Fibroblast of the conjunctiva (primary cell): ENCODE data around the gene N4BP2.
"Not testable (repeated sequence)": the region's sequence is repeated elsewhere in the genome, so short reads cannot be mapped to it uniquely, and the experiment has no call there.

Experiments used
- DNase-seq: peaks from one replicate; pipeline ENCODE4 v3.0.0-alpha.2; 2010; ENCODE audit warnings: low read depth

Gene N4BP2

DNA sequence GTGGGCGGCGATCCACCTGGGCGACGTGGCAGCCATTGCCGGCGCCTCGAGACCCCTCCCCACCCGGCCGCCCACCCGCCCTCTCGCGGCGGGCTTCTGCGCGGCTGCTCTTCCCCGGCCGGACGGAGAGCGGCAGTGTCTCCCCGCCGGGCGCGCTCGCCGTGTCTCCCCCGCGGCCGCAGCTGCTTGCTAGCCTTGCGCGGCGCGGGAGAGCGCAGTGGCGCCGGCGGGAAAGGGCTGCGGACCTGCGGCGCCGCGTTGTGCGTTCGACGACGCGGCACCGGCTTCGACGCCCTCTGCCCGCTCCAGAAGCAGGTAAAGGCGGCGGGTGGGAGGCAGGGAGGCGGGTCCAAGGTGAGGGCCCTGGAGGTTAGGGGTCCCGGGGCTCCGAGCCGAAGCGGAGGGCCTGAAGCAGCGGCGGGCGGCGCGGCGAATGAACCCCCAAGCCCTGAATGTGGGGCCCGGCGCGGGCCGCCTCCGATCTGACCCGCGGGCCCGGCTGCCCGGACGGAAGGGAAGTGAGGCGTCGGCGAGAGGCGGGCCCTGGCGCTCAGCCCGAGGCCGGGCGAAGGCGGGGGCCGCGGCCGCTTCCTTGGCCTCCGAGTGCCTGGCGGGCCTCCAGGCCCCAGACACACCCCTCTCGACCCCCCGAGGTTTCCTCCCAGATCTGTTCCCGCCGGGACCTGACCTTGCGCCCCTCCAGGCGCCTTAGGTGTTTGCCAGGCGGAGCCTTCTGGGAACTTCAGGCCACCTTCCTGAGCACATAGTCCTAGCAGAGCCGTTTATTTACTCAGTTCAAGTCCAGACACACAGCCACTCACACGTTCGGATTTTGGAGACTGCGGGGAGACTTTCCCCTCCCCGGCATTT, at the start of gene N4BP2:
TSS of gene N4BP2 (plus strand) at position 135 of the 870 bp plus-strand sequence. CDS start 40,491 bp downstream, outside the sequence.
- DNase-seq: peak; percentile 71

DNA sequence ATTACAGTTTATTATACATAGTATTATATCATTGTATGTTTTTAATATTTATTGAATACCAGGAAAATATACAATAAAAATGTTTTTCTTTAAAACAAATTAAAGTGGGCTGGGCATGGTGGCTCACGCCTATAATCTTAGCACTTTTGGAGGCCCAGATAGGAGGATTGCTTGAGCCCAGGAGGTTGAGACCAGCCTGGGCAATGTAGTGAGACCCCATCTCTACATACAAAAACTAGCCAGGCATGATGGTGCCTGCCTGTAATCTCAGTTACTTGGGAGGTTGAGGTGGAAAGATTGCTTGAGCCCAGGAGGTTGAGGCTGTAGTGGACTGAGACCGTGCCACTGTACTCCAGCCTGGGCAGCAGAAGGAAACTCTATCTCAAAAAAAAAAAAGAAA, 40.6 kb upstream of the N4BP2 start:
- no peak for DNase-seq

DNA sequence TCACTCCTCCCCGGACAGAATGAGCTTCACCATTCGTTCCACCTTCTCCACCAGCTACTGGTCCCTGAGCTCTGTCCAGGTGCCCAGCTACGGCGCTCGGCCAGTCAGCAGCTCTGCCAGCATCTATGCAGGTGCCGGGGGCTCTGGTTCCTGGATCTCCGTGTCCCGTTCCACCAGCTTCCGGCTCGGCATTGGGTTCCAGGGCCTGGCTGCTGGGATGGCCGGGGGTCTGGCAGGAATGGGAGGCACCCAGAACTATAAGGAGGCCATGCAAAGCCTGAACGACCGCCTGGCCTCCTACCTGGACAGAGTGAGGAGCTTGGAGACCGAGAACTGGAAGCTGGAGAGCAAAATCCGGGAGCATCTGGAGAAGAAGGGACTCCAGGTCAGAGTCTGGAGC, 36.4 kb upstream of the N4BP2 start:
- DNase-seq: no peak

DNA sequence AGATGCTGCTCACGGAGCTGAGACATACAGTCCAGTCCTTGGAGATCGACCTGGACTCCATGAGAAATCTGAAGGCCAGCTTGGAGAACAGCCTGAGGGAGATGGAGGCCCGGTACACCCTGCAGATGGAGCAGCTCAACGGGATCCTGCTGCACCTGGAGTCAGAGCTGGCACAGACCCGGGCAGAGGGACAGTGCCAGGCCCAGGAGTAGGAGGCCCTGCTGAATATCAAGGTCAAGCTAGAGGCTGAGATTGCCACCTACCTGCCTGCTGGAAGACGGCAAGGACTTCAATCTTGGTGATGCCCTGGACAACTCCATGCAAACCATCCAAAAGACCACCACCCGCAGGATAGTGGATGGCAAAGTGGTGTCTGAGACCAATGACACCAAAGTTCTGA, 35.5 kb upstream of the N4BP2 start:
- DNase-seq: not testable (repeated sequence)

DNA sequence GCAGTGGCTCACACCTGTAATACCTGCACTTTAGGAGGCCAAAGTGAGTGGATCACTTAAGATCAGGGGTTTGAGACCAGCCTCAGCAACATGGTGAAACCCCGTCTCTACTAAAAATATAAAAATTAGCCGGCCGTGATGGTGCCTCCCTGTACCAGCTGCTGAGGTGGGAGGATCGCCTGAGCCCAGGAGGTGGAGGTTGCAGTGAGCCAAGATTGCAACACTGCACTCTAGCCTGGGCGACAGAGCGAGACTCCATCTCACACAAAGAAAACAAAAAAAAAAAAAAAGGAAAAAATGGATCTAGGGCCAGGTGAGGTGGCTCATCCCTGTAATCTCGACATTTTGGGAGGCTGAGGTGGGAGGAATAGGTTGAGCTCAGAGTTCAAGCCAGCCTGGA, 32.6 kb upstream of the N4BP2 start:
- not testable (repeated sequence) for DNase-seq

DNA sequence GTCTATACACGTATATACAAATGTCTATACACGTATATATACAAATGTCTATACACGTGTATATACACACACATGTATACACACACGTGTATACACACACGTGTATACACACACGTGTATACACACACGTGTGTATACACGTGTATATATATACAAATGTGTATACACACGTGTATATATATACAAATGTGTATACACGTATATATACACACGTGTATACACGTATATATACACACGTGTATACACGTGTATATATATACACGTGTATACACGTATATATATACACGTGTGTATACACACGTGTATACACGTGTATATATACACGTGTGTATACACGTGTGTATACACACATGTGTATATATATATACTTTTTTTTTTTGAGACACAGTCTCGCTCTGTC, 23.9 kb upstream of the N4BP2 start:
- no peak for DNase-seq

DNA sequence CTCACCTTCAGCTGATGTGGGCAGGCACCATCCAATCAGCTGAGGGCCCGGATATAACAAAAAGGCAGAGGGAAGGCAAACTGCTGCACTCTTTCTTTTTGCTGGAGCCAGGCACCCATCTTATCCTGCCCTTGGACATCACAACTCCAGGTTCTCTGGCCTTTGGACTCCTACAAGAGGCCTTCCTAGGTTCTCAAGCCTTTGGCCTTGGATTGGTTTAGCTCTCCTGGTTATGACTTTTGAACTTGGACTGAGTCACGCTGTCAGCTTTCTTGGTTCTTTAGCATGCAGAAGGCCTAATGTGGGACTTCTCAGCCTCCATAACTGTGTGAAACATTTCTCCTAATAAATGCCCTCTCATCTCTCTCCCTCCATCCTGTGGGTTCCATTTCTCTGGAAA, 23.0 kb upstream of the N4BP2 start:
- no peak for DNase-seq

DNA sequence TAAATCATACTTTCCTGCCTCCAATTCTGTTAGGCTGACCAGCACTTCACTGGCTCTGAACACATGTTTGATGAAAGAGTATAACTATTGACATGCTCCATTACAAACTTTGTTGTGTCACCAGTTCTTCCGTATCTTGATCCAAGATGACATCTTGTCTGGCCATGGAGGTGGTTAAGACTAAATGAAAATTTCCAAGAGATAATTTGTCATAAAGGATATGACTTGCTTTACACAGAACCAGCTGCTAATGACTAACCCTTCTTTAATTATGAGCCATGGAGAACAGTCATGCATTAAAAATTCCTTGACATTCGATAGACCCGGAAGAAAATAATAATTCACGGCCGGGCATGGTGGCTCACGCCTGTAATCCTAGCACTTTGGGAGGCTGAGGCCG, 17.7 kb upstream of the N4BP2 start:
- no peak for DNase-seq

DNA sequence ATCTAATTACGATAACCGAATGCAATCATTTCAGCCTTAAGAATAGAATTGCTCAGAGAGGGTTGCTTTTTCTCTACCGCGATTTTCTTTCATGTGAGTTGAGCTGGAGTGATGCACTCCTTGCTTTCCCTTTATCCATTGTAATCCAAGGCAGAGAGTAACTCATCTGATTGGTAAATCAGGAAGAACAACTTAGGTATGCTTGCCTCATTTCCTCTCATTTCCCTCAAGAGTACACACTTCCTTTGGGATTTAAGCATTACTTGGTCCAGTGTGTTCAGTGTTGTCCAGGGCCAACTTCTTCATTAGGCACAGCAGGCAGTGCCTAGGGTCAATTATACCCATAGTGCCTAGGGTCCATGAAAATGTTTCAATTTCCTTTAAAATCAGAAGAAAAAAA, 15.7 kb upstream of the N4BP2 start:
- no peak for DNase-seq

DNA sequence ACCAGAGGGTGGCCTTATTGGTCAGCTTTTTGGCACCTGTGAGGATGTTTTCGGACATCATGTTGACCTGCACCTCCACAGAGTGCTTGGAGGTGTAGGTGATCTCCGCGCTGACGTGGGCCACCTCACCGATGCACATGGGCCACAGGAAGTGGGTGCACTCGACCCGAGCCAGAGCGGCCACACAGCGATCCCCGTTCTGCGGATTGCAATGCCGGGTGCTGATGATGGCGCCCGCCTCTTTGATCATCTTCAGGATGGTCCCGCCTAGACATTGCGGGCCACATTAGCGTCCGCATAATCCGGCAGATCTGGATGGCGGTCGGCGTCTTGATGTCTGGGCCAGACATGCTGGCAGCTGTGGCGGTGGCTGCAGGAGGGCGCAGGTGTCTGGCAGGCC, 12.9 kb upstream of the N4BP2 start:
- no peak for DNase-seq

DNA sequence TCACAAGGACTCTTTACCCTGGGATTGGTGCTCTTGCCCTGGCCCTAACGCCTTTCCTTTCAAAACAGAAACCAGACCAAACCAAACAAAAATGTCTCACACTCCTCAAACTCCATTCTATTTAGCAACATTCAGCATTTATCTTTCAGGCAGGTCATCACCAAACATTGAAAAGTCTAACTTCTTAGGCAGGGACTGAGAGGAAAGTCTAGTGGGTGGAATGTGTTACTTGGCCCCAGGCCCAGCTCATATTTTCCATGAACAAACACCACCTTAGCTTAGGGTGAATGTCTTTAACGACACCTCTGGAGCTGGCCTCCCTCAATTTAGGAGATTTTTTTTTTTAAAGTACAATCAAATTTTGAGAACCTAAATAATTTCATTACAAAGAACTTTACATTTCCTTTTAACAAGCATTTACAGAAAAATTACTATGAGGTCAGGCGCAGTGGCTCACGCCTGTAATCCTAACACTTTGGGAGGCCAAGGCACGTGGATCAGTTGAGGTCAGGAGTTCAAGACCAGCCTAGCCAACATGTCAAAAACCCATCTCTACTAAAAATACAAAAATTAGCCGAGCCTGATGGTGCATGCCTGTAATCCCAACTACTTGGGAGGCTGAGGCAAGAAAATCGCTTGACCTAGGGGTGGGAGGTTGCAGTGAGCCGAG, 10.2 kb upstream of the N4BP2 start:
- peak; percentile 23 for DNase-seq

DNA sequence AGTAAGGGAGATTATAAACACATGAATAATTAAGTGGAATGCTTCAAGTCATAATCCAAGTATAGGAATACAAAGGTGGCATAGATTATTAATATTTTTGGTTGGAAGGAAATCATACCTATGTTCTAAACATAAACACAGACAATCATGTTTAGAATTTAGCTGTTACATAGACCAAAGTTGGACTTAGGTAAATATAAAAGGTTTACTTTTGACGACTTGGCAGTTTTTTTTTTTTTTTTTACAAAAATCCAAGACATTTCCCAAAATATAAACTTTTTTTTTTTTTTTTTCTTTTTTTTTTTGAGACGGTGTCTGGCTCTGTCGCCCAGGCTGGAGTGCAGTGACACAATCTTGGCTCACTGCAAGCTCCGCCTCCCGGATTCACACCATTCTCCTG, 3.5 kb upstream of the N4BP2 start:
- DNase-seq: no peak

DNA sequence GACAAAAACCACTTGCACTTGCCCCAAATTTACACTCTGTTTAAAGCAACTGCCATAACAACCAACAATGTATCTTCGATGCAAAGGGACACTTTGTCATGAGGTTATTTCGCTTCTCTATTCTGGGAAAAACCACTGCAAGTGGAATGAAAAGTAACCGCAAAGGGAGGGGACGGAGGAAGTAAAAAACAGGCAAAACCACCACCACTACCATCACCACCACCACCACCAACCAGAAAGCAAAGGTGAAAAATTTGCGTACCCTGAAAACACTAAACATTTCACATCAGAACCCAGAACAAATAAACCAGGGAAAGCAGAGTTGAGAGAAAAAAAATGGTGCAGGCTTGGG, 1.2 kb upstream of the N4BP2 start:
- DNase-seq: no peak

DNA sequence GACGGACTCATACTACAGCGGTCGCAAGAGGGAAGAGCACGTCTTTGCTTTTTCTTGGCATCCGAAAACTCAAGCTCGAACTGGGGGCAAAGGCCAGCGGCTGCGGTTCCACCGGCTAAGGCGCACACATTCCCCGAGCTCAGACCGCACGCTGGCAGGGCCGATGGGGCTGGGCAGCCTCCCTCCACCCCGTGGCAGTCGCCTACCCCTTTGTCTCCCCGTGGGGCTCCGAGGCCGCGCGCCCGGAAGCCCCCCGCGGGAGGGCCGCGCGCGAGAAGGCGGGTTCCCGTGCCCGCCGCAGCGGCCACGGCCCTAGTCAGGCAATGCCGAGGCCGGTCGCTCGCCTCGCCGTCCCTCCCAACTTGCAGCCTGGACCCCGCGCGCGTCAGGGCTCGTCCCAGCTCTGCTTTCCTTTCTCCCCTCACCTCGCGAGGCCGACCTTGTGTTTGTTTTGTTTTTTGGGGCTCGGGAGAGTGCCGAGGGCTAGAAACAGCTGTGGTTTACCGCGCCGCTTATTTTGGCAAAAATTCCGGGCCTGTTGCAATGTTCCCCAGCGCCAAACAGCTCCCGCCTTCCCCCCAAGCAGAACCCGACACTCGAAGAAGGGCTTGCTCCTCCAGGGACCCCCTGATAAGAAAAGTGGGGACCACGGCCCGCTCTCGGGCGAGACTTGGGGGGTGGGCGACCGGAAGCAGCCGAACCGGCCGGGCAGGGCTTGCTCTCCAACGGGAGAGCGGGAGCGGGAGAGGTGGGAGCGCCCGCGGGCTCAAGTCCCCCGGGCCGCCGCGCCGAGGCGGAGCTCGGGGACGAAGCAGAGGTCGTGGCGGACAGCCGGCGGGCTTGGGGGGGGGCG, 561 bp upstream of the N4BP2 start:
- peak; percentile 82 for DNase-seq

DNA sequence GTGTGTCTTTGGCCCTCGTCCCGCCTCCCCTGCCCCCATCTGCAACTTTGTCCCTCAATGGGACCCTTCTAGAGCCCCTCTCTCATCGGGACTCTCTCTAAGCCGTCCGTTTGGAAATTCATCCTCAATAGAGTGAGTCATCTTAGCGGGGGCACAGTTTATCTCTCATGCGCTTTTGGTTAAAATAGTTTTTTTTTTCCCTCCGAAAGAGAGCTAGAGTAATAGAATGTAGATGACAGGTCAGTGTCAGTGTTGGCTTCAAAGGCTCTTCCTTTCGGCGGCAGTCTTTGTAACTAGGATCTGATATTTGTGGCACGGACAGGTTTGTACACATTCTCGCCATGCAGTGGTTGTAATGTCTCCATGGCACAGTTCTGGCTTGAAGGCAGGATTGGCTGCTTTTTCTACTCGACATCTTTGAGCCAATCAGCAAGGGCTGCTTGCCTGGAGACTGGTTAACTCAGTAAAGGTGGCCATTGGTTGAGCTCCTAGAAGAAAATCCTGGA, 989 bp downstream of the N4BP2 start:
- peak; percentile 95 for DNase-seq

DNA sequence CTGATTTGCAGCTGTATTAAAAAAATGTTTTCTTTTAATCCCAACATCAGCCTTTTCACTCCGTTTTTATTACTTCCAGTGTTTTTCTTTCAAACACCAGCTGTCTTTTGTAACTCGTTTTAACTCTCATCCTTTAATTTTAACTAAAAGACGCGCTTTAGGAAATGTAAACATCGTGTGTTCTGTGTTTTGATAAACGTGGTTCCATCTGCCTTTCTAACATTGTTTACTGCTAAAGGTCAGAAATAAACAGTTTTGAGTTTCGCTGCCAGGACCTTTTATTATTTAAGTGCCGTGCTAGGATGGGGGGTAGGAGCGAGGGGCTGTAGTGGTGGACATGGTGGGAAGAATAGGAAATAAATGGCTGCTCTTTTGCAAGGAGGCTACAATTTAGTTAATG, 1.5 kb downstream of the N4BP2 start:
- DNase-seq: no peak

DNA sequence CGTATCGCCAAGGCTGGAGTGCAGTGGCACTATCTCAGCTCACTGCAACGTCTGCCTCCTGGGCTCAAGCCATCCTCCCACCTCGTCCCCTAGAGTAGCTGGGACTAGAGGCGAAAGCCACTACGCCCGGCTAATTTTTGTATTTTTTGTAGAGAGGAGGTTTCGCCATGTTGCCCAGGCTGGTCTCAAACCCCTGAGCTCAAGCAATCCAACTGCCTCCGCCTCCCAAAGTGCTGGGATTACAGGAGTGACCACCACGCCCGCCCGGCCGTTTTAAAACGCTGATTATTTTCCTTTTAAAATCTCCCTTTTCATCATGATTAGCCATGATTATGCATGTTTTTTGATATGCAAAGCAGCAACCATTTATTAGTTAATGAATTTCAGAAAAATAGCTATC, 2.2 kb downstream of the N4BP2 start:
- DNase-seq: no peak

DNA sequence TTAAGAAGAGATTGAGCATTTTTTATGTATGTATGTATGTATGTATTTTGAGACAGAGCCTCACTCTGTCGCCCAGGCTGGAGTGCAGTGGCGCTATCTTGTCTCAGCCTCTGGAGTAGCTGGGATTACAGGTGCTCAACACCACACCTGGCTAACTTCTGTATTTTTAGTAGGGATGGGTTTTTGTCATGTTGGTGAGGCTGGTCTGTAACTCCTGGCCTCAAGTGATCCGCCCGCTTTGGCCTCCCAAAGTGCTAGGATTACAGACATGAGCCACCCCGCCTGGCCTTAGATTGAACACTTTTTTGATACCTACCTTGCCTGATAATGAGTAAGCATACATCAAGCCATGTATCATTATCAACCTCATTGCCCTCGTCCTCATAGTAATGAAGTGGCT, 2.7 kb downstream of the N4BP2 start:
- DNase-seq: no peak

DNA sequence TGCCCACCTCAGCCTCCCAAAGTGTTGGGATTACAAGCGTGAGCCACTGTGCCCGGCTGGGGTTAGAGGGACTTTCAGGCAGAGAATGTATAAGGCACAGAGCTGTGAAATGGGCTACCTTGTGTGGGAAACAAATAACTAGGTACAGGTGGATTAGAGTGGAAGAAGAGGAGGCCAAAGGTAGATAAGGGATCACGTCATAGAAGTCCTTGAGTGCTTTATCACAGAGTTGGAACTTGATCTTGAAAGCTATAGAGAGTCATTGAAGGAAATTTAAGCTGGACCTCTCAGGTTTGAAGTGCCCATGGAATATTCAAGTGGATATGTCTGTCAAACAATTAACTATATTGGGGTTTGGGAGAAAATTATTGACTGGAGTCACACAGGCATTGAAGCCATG, 8.4 kb downstream of the N4BP2 start:
- no peak for DNase-seq

DNA sequence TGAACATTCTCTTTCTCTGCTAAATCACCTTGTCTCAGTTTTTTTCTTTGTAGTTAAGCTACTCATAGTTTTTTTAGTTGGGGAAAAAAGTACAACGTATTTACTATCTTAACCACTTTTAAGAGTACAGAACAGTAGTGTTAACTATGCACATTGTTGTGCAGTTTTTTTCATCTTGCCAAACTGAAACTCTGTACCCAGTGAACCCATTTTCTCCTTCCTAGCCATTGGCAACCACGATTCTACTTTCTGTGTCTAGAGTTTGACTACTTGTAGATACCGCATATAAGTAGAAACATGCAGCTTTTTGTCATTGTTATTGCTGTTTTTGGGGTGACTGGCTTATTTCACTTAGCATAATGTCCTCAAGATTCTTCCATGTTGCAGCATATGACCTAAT, 10.0 kb downstream of the N4BP2 start:
- DNase-seq: no peak

DNA sequence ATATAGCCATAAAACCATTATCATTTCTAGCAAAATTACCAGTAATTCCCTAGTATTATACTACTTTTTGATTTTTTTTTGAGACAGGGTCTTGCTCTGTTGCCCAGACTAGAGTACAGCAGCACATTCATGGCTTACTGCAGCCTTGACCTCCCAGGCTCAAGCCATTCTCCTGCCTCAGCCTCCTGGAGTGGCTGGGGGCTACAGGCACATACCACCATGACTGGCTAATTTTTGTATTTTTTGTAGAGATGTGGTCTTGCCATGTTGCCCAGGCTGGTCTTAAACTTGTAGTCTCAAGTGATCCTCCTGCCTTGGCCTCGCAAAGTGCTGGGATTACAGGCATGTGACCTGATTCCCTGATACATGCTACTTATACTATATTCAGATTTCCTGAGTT, 13.7 kb downstream of the N4BP2 start:
- DNase-seq: no peak

DNA sequence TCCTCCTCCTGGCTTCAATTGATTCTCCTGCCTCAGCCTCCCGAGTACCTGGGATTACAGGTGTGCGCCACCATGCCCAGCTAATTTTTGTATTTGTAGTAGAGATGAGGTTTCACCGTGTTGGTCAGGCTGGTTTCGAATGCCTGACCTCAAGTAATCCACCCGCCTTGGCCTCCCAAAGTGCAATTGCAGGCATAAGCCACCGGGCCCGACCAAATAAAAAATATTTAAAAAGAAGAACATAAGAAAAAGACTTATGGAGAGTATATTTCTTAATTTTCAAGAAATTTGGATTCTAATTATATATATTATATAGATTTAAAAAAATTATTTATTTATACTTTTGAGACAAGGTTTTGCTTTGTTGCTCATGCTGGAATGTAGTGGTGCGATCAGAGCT, 29.8 kb downstream of the N4BP2 start:
- DNase-seq: no peak
